GM19043 (cell line): Measurements from ENCODE around the gene UGGT2.
"Not testable (repeated sequence)": the region's sequence is repeated elsewhere in the genome, so short reads cannot be mapped to it uniquely, and the experiment has no call there.

ENCODE experiments used
- ATAC-seq: cut with Tn5 transposase; IDR thresholded peaks from one replicate; pipeline ENCODE4 v1.9.1; 2021; ENCODE audit warnings: low read depth; ENCODE audit not compliant: unreplicated experiment

UGGT2 gene

GRCh38 chr13:95814495-95814894, 238.7 kb downstream of the UGGT2 start:
- ATAC-seq = no peak

- no peak for ATAC-seq
These were observed 240.1 kb downstream of the UGGT2 start for GRCh38 chr13:95813139-95813538.

- no peak for ATAC-seq
These were observed 243.8 kb downstream of the UGGT2 start for GRCh38 chr13:95809429-95809828.

GRCh38 chr13:95805921-95806320, 247.3 kb downstream of the UGGT2 start:
- no peak for ATAC-seq

GRCh38 chr13:95801825-95802224, 251.4 kb downstream of the UGGT2 start:
- no peak for ATAC-seq

- no peak for ATAC-seq
These were observed 252.8 kb downstream of the UGGT2 start for GRCh38 chr13:95800436-95800835.

- no peak for ATAC-seq
These were observed 256.2 kb downstream of the UGGT2 start for GRCh38 chr13:95797016-95797415.

- no peak for ATAC-seq
These were observed 259.4 kb downstream of the UGGT2 start for GRCh38 chr13:95793781-95794180.

- no peak for ATAC-seq
These were observed 260.1 kb downstream of the UGGT2 start for GRCh38 chr13:95793018-95793555.

- ATAC-seq = no peak
These were observed 262.0 kb downstream of the UGGT2 start for GRCh38 chr13:95791084-95791722.

GRCh38 chr13:95789315-95789714, 263.9 kb downstream of the UGGT2 start:
- not testable (repeated sequence) for ATAC-seq

- no peak for ATAC-seq
These were observed 265.1 kb downstream of the UGGT2 start for GRCh38 chr13:95788100-95788463.

- no peak for ATAC-seq
These were observed 265.7 kb downstream of the UGGT2 start for GRCh38 chr13:95787356-95788099.

- no peak for ATAC-seq
These were observed 268.3 kb downstream of the UGGT2 start for GRCh38 chr13:95784900-95785290.

- ATAC-seq = no peak
These were observed 268.9 kb downstream of the UGGT2 start for GRCh38 chr13:95784161-95784899.

- ATAC-seq = no peak
These were observed 269.5 kb downstream of the UGGT2 start for GRCh38 chr13:95783747-95784146.

- not testable (repeated sequence) for ATAC-seq
These were observed 271.3 kb downstream of the UGGT2 start for GRCh38 chr13:95781940-95782339.

- ATAC-seq = no peak
These were observed 272.2 kb downstream of the UGGT2 start for GRCh38 chr13:95781016-95781415.

- no peak for ATAC-seq
These were observed 273.7 kb downstream of the UGGT2 start for GRCh38 chr13:95779522-95779921.

GRCh38 chr13:95771905-95772304, 281.3 kb downstream of the UGGT2 start:
- ATAC-seq = no peak

GRCh38 chr13:95763601-95764000, 289.6 kb downstream of the UGGT2 start:
- ATAC-seq = no peak
